ENCODE results near the gene DLL3.

DLL3 gene

GRCh38 chr19:39518458-39518857 lies 19.7 kb downstream of the DLL3 start:
- no peak for DNase-seq

- DNase-seq: no peak
Observed at GRCh38 chr19:39518975-39519374, 20.2 kb downstream of the DLL3 start.

GRCh38 chr19:39520541-39521484 lies 22.1 kb downstream of the DLL3 start:
- DNase-seq: no peak

GRCh38 chr19:39524495-39524894 lies 25.7 kb downstream of the DLL3 start:
- no peak for DNase-seq

- DNase-seq: no peak
Observed at GRCh38 chr19:39525205-39525604, 26.5 kb downstream of the DLL3 start.

- DNase-seq: no peak
Observed at GRCh38 chr19:39531834-39532232, 33.1 kb downstream of the DLL3 start.

- peak; percentile 94 to 95 for DNase-seq
Observed at GRCh38 chr19:39532233-39533002, 33.7 kb downstream of the DLL3 start, which contains the start of gene EID2B. TSS of gene EID2B (minus strand) at chr19:39532852. CDS start at chr19:39532802, 50 bp downstream.

- DNase-seq: no peak
Observed at GRCh38 chr19:39533003-39533512, 34.3 kb downstream of the DLL3 start.

GRCh38 chr19:39533791-39534190 lies 35.0 kb downstream of the DLL3 start:
- no peak for DNase-seq

GRCh38 chr19:39539165-39539517 lies 40.4 kb downstream of the DLL3 start:
- DNase-seq: no peak

GRCh38 chr19:39539518-39540332 lies 41.0 kb downstream of the DLL3 start, which contains the start of gene EID2:
TSS of gene EID2 (minus strand) at chr19:39540161. CDS start at chr19:39540079, 82 bp downstream.
- DNase-seq: peak; percentile 94 to 96

GRCh38 chr19:39540333-39540673 lies 41.6 kb downstream of the DLL3 start:
- no peak for DNase-seq

- peak in 1 of 2 experiments; percentile 4 for DNase-seq
Observed at GRCh38 chr19:39542206-39542605, 43.5 kb downstream of the DLL3 start.

- DNase-seq: no peak
Observed at GRCh38 chr19:39543477-39543857, 44.7 kb downstream of the DLL3 start.

- DNase-seq: no peak
Observed at GRCh38 chr19:39544226-39544903, 45.6 kb downstream of the DLL3 start.

- no peak for DNase-seq
Observed at GRCh38 chr19:39544911-39545310, 46.2 kb downstream of the DLL3 start.

GRCh38 chr19:39546599-39546998 lies 47.9 kb downstream of the DLL3 start:
- no peak for DNase-seq

GRCh38 chr19:39550197-39550596 lies 51.5 kb downstream of the DLL3 start:
- DNase-seq: no peak

- DNase-seq: no peak
Observed at GRCh38 chr19:39553082-39553652, 54.4 kb downstream of the DLL3 start.

- DNase-seq: no peak
Observed at GRCh38 chr19:39554701-39555311, 56.1 kb downstream of the DLL3 start.

GRCh38 chr19:39555883-39556282 lies 57.1 kb downstream of the DLL3 start:
- no peak for DNase-seq
